Cardiac muscle cell (in vitro differentiated cells and primary cell): Measurements from ENCODE around the gene CD93. TPM values are rescaled to one million over a fixed set of nuclear protein-coding genes. Genes with fewer than 3 reads are reported as not detected.

Source experiments
- DNase-seq, 2 donors: peaks; one replicate each; pipeline versions ENCODE4 v3.0.0 to v3.0.0-alpha.2; 2010 to 2017; ENCODE audit warnings: low read depth in 1 of 2, low spot score in 1 of 2
- H3K27ac ChIP-seq: fragments of 200-600 bp; sonication (generic); 2 replicates; pipeline ENCODE4 v1.5.1; 2016
- H3K27me3 ChIP-seq: fragments of 200-600 bp; sonication (generic); 2 replicates; pipeline ENCODE4 v1.6.0; 2016; ENCODE audit warnings: control low read depth
- H3K36me3 ChIP-seq: fragments of 200-600 bp; sonication (generic); 2 replicates; pipeline ENCODE4 v1.5.1; 2016; ENCODE audit warnings: control low read depth
- H3K4me1 ChIP-seq: fragments of 200-600 bp; sonication (generic); 2 replicates; pipeline ENCODE4 v1.8.1; 2017; ENCODE audit warnings: low read depth, mild to moderate bottlenecking, mixed run types
- H3K4me3 ChIP-seq: fragments of 200-600 bp; sonication (generic); 2 replicates; pipeline ENCODE4 v1.5.1; 2016; ENCODE audit warnings: mild to moderate bottlenecking
- H3K9me3 ChIP-seq: fragments of 200-600 bp; sonication (generic); 2 replicates; pipeline ENCODE4 v1.5.1; 2017; ENCODE audit warnings: low read depth, mild to moderate bottlenecking, control low read depth
- polyA plus RNA-seq: library from polyadenylated mRNA; unstranded; fragments of >200 nt; fragmentation: Nextera tagmentation; extraction: Ambion mirVana; gene quantifications from 2 replicates; pipeline ENCODE4 v1.2.1, GENCODE V29; 2016
- total RNA-seq: library from RNA; depleted of rRNA; stranded (reverse); fragments of >200 nt; gene quantifications from 2 replicates; pipeline ENCODE4 v1.2.3, GENCODE V29; 2016
- TF ChIP-seq, protein P1 (sequence below): IDR thresholded peaks from 2 replicates; pipeline ENCODE4 v1.5.1; 2012; ENCODE audit warnings: low read depth, mild to moderate bottlenecking, low read length

Gene CD93
- total and polyA plus RNA-seq, 2 experiments from 2014 or later = 0.15 to 0.63 TPM

DNA sequence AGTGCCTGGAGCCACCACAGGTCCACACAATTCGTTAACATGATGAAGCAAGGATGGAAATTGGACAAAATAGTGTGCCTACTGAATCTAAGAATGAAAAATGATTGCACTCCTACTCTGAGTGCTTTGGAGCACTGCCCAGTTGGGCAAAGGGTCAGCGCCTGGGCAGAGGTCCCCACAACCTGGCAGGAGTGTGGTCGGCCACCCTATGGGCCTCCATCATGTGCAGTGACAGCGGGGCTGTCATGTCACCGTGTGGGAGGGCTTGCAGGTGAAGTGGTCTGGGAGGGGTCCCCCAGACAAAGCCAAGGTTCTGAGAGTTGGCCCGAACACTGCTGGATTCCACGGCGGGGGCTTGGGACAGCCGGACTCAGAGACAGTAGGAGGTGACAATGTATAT lies 36.2 kb upstream of the CD93 start:
- TF ChIP-seq, protein P1, sequence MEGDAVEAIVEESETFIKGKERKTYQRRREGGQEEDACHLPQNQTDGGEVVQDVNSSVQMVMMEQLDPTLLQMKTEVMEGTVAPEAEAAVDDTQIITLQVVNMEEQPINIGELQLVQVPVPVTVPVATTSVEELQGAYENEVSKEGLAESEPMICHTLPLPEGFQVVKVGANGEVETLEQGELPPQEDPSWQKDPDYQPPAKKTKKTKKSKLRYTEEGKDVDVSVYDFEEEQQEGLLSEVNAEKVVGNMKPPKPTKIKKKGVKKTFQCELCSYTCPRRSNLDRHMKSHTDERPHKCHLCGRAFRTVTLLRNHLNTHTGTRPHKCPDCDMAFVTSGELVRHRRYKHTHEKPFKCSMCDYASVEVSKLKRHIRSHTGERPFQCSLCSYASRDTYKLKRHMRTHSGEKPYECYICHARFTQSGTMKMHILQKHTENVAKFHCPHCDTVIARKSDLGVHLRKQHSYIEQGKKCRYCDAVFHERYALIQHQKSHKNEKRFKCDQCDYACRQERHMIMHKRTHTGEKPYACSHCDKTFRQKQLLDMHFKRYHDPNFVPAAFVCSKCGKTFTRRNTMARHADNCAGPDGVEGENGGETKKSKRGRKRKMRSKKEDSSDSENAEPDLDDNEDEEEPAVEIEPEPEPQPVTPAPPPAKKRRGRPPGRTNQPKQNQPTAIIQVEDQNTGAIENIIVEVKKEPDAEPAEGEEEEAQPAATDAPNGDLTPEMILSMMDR = no peak
- H3K4me1 ChIP-seq = peaks cover 19% of the 10 kb centered on the region

DNA sequence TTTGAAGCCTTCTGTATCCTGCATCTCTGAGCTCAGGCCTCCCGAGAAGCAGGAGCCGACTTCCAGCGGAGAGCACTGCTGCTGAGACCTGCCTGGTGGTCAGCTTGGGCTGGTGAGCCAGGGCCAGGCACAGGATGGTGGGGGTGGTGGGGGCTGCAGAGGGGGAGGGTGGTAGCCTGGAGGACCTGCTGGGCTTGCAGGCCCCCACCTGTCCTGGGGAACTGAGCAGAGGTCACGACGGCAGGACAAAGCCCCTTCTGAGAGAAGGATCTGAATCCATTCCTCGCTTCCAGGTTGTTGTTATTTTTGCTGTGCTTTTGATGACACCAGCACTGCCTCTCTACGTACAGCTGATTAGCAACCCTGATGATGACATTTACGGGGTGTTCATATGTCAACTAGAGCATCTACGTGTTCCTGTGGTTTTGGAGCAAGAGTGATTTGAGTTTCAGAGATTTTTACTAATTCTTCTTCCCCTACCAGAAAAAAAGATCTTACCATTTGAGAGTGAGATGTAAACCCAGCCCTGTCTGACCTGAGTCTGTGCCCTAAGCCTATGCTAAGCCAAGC lies 35.7 kb upstream of the CD93 start:
- Histone ChIP-seq H3K9me3 (no peaks in the 10 kb centered on the region), H3K27me3 (no peaks in the 10 kb centered on the region), H3K4me3 (no peak overlapping the region), H3K4me1 (peaks cover 20% of the 10 kb centered on the region), H3K27ac (no peak overlapping the region), H3K36me3 (no peaks in the 10 kb centered on the region)
- no peak for DNase-seq
- TF ChIP-seq, protein P1 = no peak

More for the DNA sequence above, 36.2 kb upstream of the CD93 start:
- Histone ChIP-seq H3K9me3 (no peaks in the 10 kb centered on the region), H3K4me3 (no peak overlapping the region), H3K27me3 (no peaks in the 10 kb centered on the region), H3K27ac (no peak overlapping the region), H3K36me3 (no peaks in the 10 kb centered on the region)
- DNase-seq = no peak

DNA sequence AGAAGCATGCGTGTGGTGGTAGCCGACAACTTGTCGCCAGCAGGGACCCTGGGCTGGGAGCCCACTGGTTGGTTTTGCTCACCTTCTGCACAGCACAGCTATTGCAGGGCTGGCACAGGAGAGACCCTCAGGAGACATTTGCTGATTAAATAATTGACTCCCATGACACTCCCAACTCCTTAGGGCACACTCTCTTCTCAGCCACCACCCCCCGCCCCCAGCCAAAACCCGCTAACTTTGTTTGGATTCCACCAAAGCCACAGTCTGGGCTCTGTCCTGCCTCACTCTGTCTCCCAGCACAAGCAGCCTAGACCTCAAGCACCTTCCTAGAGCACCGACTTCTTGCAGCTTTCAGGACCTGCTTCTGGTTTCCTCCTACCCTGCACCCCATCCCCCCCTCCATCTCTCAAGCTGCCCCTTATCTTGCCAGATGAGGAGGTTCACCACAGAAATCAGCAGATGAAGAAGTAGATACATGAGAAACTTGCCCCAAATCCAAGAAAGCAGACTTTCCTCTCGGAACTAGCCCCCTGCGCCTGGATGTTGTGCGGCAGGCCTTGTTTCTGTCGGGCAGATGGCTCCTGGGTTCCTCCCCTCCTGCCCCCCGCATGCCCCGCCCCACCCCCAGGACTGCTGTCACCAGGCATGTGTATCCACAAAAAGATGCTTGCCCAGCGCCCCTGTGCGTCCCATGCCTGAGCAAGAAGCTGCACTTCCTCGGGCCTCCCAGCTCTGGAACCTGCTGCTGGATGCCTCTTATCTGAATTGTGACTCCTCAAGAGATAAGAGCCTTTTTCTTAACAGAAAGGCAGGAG lies 35.0 kb upstream of the CD93 start:
- no peaks in the 10 kb centered on the region for H3K27me3 ChIP-seq
- H3K36me3 ChIP-seq = no peaks in the 10 kb centered on the region
- H3K9me3 ChIP-seq = no peaks in the 10 kb centered on the region
- TF ChIP-seq, protein P1 = no peak
- no peak overlapping the region for H3K27ac ChIP-seq
- peaks cover 27% of the 10 kb centered on the region for H3K4me1 ChIP-seq
- DNase-seq = peak in 1 of 2 donors; percentile 10
- no peak overlapping the region for H3K4me3 ChIP-seq

DNA sequence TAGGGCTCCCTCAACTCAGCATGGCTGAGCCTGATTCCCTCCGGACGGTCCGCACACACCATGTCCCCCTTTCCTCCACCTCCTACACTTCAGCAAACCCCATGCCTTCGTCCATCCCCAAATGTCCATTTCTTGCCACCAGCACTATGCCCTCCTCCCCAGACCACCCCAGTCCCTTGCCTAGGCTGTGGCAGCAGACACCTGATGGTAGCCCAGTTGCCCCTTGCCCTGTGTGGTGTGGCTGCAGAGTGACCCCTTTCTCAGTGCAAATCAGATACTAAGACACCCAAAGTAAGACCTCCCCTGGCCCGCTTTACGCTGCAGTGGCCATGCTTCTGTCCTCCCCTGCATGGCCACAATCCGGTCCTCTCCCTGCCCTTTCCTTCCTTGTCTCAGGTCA lies 34.1 kb upstream of the CD93 start:
- H3K36me3 ChIP-seq = no peaks in the 10 kb centered on the region
- no peaks in the 10 kb centered on the region for H3K27me3 ChIP-seq
- H3K27ac ChIP-seq = no peak overlapping the region
- TF ChIP-seq, protein P1 = no peak
- H3K4me3 ChIP-seq = no peak overlapping the region
- H3K4me1 ChIP-seq = peaks cover 27% of the 10 kb centered on the region
- DNase-seq = no peak
- H3K9me3 ChIP-seq = no peaks in the 10 kb centered on the region

DNA sequence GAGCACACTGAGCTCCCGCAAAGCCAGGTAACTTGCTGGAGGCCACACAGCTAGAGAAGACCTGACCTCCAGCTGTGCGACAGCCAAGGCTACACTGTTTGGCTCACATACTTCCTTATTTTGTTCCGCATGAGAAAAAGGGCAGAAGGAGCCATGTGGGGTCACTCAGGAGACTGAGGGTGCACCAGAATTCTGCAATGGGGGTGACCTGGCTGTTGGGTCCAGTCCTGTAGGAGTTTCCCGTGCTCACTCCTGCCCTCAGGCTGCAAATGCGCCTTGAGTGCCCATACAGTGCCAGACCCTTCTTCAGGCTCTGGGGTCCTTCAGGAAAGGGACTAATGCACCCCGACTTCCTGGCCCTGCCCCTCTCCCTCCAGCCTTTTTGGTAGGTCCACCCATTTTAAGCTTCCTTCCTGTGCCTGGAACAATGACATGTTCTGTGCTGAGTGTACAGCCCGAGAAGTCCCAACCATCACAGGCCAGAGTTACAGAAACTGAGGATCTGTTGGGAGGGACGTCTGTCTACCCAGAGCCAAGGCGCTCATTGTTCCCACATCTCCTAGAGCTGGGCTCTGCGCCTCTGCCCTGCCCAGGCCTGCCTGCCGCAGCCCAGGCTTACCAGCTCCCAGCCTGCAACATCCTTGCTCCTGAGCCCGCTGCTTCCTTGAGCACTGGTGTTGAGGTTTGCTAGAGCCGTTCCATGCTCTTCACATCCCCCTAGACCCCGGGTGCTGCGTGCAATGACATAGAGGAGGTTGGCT lies 33.5 kb upstream of the CD93 start:
- no peak for DNase-seq
- Histone ChIP-seq H3K27me3 (no peaks in the 10 kb centered on the region), H3K9me3 (no peaks in the 10 kb centered on the region), H3K4me3 (no peak overlapping the region), H3K27ac (no peak overlapping the region), H3K4me1 (peaks cover 23% of the 10 kb centered on the region), H3K36me3 (no peaks in the 10 kb centered on the region)
- TF ChIP-seq, protein P1 = no peak
